Fibroblast of villous mesenchyme (primary cell): Measurements from ENCODE around the gene P2RY6. TPM values are rescaled to one million over a fixed set of nuclear protein-coding genes. Genes with fewer than 3 reads are reported as not detected.

ENCODE experiments used
- DNase-seq: peaks from one replicate; pipeline ENCODE4 v3.0.0-alpha.2; 2010; ENCODE audit warnings: low read depth
- H3K4me3 ChIP-seq: 2 replicates; pipeline ENCODE4 v1.5.1; 2011; ENCODE audit warnings: low read depth, mild to moderate bottlenecking, low read length
- CTCF ChIP-seq: IDR thresholded peaks from 2 replicates; pipeline ENCODE4 v1.5.1; 2012; ENCODE audit warnings: low read depth, mild to moderate bottlenecking, low read length; ENCODE audit not compliant: insufficient read depth
- total RNA-seq: library from RNA; depleted of rRNA; stranded (reverse); fragments of >200 nt; gene quantifications from 2 replicates; pipeline ENCODE4 v1.2.3, GENCODE V29; 2012

P2RY6 gene
- total RNA-seq, 1 donor = not detected

GRCh38 chr11:73346186-73346935 lies 74.2 kb downstream of the P2RY6 start:
- DNase-seq = no peak
- no peak for TF ChIP-seq CTCF
- H3K4me3 ChIP-seq = no peak overlapping the region

- no peak overlapping the region for H3K4me3 ChIP-seq
- TF ChIP-seq CTCF = no peak
- no peak for DNase-seq
Measured at GRCh38 chr11:73347067-73347466, 74.9 kb downstream of the P2RY6 start.

Other genes starting within 250 kb of the P2RY6 start
- gene FCHSD2, start 130.0 kb upstream of the P2RY6 start, total RNA-seq = 11.2 and 12.2 TPM in 2 replicates
- gene P2RY2, start 54.1 kb upstream of the P2RY6 start, total RNA-seq = under 0.01 TPM in 1 of 2 replicates, not detected in the other
- 71.2 and 78.3 TPM in 2 replicates for gene ARHGEF17, start 35.9 kb downstream of the P2RY6 start, total RNA-seq
- 3.5 and 4.2 TPM in 2 replicates for gene RELT, start 104.1 kb downstream of the P2RY6 start, total RNA-seq